ENCODE results near the gene NOS1.
"Not testable (repeated sequence)": the region's sequence is repeated elsewhere in the genome, so short reads cannot be mapped to it uniquely, and the experiment has no call there.

NOS1 gene

GRCh38 chr12:117182866-117183265 lies 178.6 kb downstream of the NOS1 start:
- no peak for TF ChIP-seq CTCF (IDR thresholded peaks at IDR 0.05; ENCODE audit: borderline replicate concordance, insufficient read depth, low read depth, low read length)
- no peak overlapping the region for H3K4me3 ChIP-seq (ENCODE audit: low read depth, low read length)

- not testable (repeated sequence) for H3K4me3 ChIP-seq (ENCODE audit: low read depth, low read length)
Observed at GRCh38 chr12:117181468-117181843, 180.0 kb downstream of the NOS1 start.

- no peak for TF ChIP-seq CTCF (IDR thresholded peaks at IDR 0.05; ENCODE audit: borderline replicate concordance, insufficient read depth, low read depth, low read length)
Observed at GRCh38 chr12:117180758-117181467, 180.5 kb downstream of the NOS1 start.

GRCh38 chr12:117178745-117179144 lies 182.7 kb downstream of the NOS1 start:
- TF ChIP-seq CTCF (IDR thresholded peaks at IDR 0.05; ENCODE audit: borderline replicate concordance, insufficient read depth, low read depth, low read length) = no peak
- no peak overlapping the region for H3K4me3 ChIP-seq (ENCODE audit: low read depth, low read length)

More at GRCh38 chr12:117180758-117181467, 180.5 kb downstream of the NOS1 start:
- no peak overlapping the region for H3K4me3 ChIP-seq (ENCODE audit: low read depth, low read length)

- TF ChIP-seq CTCF (IDR thresholded peaks at IDR 0.05; ENCODE audit: borderline replicate concordance, insufficient read depth, low read depth, low read length) = no peak
Observed at GRCh38 chr12:117178301-117178700, 183.1 kb downstream of the NOS1 start.

DNA sequence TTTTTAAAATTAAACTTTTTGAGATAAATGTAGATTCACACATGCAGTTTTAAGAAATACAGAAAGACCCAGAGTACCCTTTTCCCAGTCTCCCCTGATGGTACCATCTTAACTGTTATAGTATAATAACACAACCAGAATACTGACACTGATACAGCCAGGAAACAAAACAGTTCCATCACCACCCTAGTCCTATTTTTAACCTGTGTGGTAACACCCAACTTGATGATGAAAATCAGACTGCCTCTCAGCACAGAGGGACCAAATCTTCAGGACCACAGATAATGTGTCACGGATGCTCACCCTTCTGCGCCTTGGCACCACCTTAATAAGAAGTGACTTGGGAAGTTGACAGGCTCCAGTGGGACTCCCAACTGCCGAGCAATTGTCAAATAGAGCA lies 189.3 kb downstream of the NOS1 start:
- H3K4me3 ChIP-seq (ENCODE audit: low read depth, low read length) = no peak overlapping the region

More at GRCh38 chr12:117178301-117178700, 183.1 kb downstream of the NOS1 start:
- H3K4me3 ChIP-seq (ENCODE audit: low read depth, low read length) = no peak overlapping the region

DNA sequence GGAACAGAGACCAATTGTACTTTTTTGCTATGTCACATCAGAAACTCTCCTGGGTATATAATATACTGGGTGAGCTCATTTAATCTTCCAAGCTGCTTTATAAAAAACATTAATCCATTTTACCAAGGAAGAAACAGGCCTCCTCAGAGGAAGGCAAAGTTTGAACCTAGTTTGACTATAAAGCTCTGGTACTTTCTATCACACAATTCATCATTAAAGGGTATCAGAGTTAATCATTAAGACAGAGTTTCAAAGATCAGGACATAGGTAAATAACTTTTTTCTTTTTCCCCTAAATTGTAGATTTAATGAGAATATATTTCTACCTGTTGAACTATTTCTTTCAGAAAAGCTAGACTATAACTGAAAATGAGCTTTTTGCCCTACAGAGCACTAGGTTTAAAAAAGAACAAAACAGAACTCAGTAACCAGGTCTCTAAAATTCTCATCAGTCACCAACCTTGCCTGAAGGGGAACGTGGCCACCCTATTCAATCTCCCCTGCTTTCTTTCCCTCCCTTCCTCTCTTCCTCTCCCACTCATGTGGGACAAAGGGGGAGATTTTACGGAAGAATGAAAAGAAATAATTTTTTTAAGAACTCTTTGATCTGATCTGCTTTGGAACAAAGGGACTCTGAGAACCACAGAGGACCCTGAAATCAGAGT lies 189.8 kb downstream of the NOS1 start:
- no peak for TF ChIP-seq CTCF (IDR thresholded peaks at IDR 0.05; ENCODE audit: borderline replicate concordance, insufficient read depth, low read depth, low read length)
- H3K4me3 ChIP-seq (ENCODE audit: low read depth, low read length) = no peak overlapping the region

More for the DNA sequence above, 189.3 kb downstream of the NOS1 start:
- TF ChIP-seq CTCF (IDR thresholded peaks at IDR 0.05; ENCODE audit: borderline replicate concordance, insufficient read depth, low read depth, low read length) = no peak
